ENCODE results near the gene MISP. TPM values are rescaled to one million over a fixed set of nuclear protein-coding genes. Genes with fewer than 3 reads are reported as not detected.

MISP gene
- total and polyA plus RNA-seq, 2 donors (not counting 1 experiment from before 2014, with no cell fraction given): not detected

DNA sequence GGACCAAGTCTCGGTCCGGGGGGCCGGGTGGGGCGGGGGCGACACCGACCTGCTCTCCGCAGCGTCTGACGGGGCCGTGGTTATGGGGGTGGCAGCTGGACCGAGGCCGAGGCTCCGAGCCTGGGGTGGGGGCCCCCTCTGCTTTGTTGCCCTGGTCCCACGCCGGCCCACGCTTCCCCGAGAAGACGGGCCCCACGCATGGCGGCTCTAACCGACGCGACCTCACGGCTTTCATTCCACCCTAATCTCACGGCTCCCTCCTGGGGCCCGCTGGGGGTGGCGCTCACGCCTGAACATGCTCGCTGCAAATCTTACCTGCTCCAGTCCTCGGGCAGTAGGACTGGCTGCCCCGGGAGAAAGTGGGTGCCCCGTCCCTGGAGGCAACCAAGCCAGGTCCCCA, 14.8 kb upstream of the MISP start:
- peak; percentile 19 for DNase-seq
- peaks cover 0 to 2% (median 0%) of the 10 kb centered on the region in 3 donors for H3K9me3 ChIP-seq (ENCODE audit: control extremely low read depth in 1 of 3, control insufficient read depth in 2 of 3, insufficient read depth in 1 of 3, low read length in 2 of 3)

DNA sequence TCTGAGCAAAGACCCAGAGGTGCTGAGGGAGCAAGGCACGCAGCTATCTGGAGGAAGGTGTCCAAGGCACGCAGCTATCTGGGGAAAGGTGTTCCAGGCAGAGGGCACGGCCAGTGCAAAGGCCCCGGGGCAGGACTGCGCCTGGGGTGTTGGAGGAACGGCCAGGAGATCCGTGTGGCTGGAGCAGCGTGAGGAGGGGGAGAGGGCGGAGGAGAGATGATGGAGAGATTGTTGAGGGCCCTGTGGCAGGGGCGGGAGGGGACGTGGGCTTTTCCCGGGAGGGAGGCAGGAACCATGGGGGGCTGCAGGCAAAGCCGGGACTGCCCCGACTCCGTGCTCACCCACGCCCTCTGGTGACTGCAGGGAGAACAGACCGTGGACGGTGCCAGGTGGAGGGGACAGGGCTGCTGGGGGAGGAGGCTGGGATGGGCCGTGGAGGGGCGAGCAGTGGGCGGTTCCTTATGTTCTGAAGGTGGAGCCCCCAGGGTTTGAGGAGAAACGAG, 13.3 kb upstream of the MISP start:
- 46% methylated on average over 21 of the region's 22 CpGs for WGBS (ENCODE audit: insufficient coverage)
- TF ChIP-seq EZH2 (IDR thresholded peaks at IDR 0.05; ENCODE audit: borderline replicate concordance, insufficient read depth, low read depth, low read length, poor library complexity, severe bottlenecking) (no peak), CTCF (IDR thresholded peaks at IDR 0.05) (peak; percentile 54)
- peaks cover 4% of the 10 kb centered on the region for H3K4me1 Mint-ChIP-seq

More for the DNA sequence above, 14.8 kb upstream of the MISP start:
- Histone ChIP-seq H4K20me1 (ENCODE audit: control insufficient read depth, insufficient read depth, low read length, poor library complexity, severe bottlenecking) (no peaks in the 10 kb centered on the region), H3K4me1 (ENCODE audit: control insufficient read depth in 2 of 2, insufficient read depth in 2 of 2, low read length in 2 of 2) (no peaks in the 10 kb centered on the region), H3K27ac (ENCODE audit: low read length in 2 of 2) (no peak overlapping the region), H3K79me2 (ENCODE audit: control insufficient read depth, insufficient read depth, low read length) (no peaks in the 10 kb centered on the region), H3K27me3 (replicated peaks in 1 of 4; ENCODE audit: control extremely low read depth in 1 of 4, control insufficient read depth in 3 of 4, insufficient read depth in 4 of 4, low read length in 3 of 4) (peaks cover 0 to 4% (median 0%) of the 10 kb centered on the region in 4 experiments), H3K36me3 (replicated peaks in 1 of 2; ENCODE audit: control extremely low read depth in 1 of 2, control insufficient read depth in 1 of 2, extremely low read depth in 1 of 2, insufficient read depth in 2 of 2, low read length in 1 of 2) (no peaks in the 10 kb centered on the region), H2AFZ (ENCODE audit: insufficient read depth, low read depth, low read length, poor library complexity, severe bottlenecking) (no peak overlapping the region), H3K9ac (ENCODE audit: low read length) (no peak overlapping the region), H3K4me3 (ENCODE audit: control extremely low read depth in 1 of 5, extremely low read depth in 1 of 5, insufficient read depth in 1 of 5, low read depth in 2 of 5, low read length in 4 of 5) (no peak overlapping the region), H3K4me2 (replicated peaks; ENCODE audit: low read depth, low read length, poor library complexity, severe bottlenecking) (no peak overlapping the region)
- ChIA-PET CTCF (no interaction called here), POLR2A (no interaction called here)
- H3K4me3 Mint-ChIP-seq: no peak overlapping the region
- peaks cover 4% of the 10 kb centered on the region for H3K4me1 Mint-ChIP-seq
- H3K27ac Mint-ChIP-seq: no peak overlapping the region
- no peak for ATAC-seq (ENCODE audit: low read depth)
- no peak for TF ChIP-seq EZH2 (IDR thresholded peaks at IDR 0.05; ENCODE audit: borderline replicate concordance, insufficient read depth, low read depth, low read length, poor library complexity, severe bottlenecking)
- TF ChIP-seq CTCF (IDR thresholded peaks at IDR 0.05): no peak
- intact Hi-C loops (cut with micrococcal nuclease): no loop called here
- H3K27me3 Mint-ChIP-seq: peaks cover 5% of the 10 kb centered on the region
- WGBS (ENCODE audit: insufficient coverage): 95% methylated on average over 28 of the region's 32 CpGs
- H3K9me3 Mint-ChIP-seq (ENCODE audit: insufficient read depth): no peaks in the 10 kb centered on the region

More for the DNA sequence above, 13.3 kb upstream of the MISP start:
- ATAC-seq (ENCODE audit: low read depth) (peak; percentile 55), DNase-seq (peak; percentile 64)
- Histone ChIP-seq H3K4me1 (ENCODE audit: control insufficient read depth in 2 of 2, insufficient read depth in 2 of 2, low read length in 2 of 2) (no peaks in the 10 kb centered on the region), H3K4me3 (ENCODE audit: control extremely low read depth in 1 of 5, extremely low read depth in 1 of 5, insufficient read depth in 1 of 5, low read depth in 2 of 5, low read length in 4 of 5) (no peak overlapping the region), H3K36me3 (replicated peaks in 1 of 2; ENCODE audit: control extremely low read depth in 1 of 2, control insufficient read depth in 1 of 2, extremely low read depth in 1 of 2, insufficient read depth in 2 of 2, low read length in 1 of 2) (no peaks in the 10 kb centered on the region), H3K27me3 (replicated peaks in 1 of 4; ENCODE audit: control extremely low read depth in 1 of 4, control insufficient read depth in 3 of 4, insufficient read depth in 4 of 4, low read length in 3 of 4) (peaks cover 0 to 4% (median 0%) of the 10 kb centered on the region in 4 experiments), H3K9me3 (ENCODE audit: control extremely low read depth in 1 of 3, control insufficient read depth in 2 of 3, insufficient read depth in 1 of 3, low read length in 2 of 3) (peaks cover 0 to 16% (median 0%) of the 10 kb centered on the region in 3 donors), H2AFZ (ENCODE audit: insufficient read depth, low read depth, low read length, poor library complexity, severe bottlenecking) (no peak overlapping the region), H3K79me2 (ENCODE audit: control insufficient read depth, insufficient read depth, low read length) (no peaks in the 10 kb centered on the region), H3K4me2 (replicated peaks; ENCODE audit: low read depth, low read length, poor library complexity, severe bottlenecking) (no peak overlapping the region), H4K20me1 (ENCODE audit: control insufficient read depth, insufficient read depth, low read length, poor library complexity, severe bottlenecking) (no peaks in the 10 kb centered on the region), H3K9ac (ENCODE audit: low read length) (no peak overlapping the region), H3K27ac (ENCODE audit: low read length in 2 of 2) (no peak overlapping the region)
- no peaks in the 10 kb centered on the region for H3K9me3 Mint-ChIP-seq (ENCODE audit: insufficient read depth)
- intact Hi-C loops (cut with micrococcal nuclease): no loop called here
- no peak overlapping the region for H3K27ac Mint-ChIP-seq
- no peak overlapping the region for H3K4me3 Mint-ChIP-seq
- ChIA-PET CTCF (interaction anchor here (0.8 to 1.4 kb wide), 3 partner anchors 75 to 152 kb away, joined by 3 read pairs; partner anchors contain the start of gene RNF126), POLR2A (no interaction called here)
- H3K27me3 Mint-ChIP-seq: peaks cover 5% of the 10 kb centered on the region
